ENCODE data around the gene SCML1.

SCML1 gene

GRCh38 chrX:17736856-17737709, at the start of gene SCML1:
Gene SCML1 (plus strand): TSS chrX:17737493. CDS start chrX:17744187, 6,694 bp downstream.
- DNase-seq: peak; percentile 77

- DNase-seq: no peak
Observed at GRCh38 chrX:17687648-17688047, 49.6 kb upstream of the SCML1 start.

GRCh38 chrX:17689971-17690409, 47.3 kb upstream of the SCML1 start:
- DNase-seq: peak; percentile 50

GRCh38 chrX:17692709-17693346, 44.5 kb upstream of the SCML1 start:
- DNase-seq: peak; percentile 18

GRCh38 chrX:17697191-17697590, 40.1 kb upstream of the SCML1 start:
- DNase-seq: no peak

- no peak for DNase-seq
Observed at GRCh38 chrX:17700976-17701375, 36.3 kb upstream of the SCML1 start.

GRCh38 chrX:17703201-17703600, 34.1 kb upstream of the SCML1 start:
- DNase-seq: no peak

- DNase-seq: no peak
Observed at GRCh38 chrX:17705211-17705610, 32.1 kb upstream of the SCML1 start.

GRCh38 chrX:17706676-17707075, 30.6 kb upstream of the SCML1 start:
- no peak for DNase-seq

GRCh38 chrX:17707731-17708130, 29.6 kb upstream of the SCML1 start:
- DNase-seq: no peak

GRCh38 chrX:17710871-17711301, 26.4 kb upstream of the SCML1 start:
- no peak for DNase-seq

GRCh38 chrX:17713288-17713687, 24.0 kb upstream of the SCML1 start:
- no peak for DNase-seq

GRCh38 chrX:17718649-17719165, 18.6 kb upstream of the SCML1 start:
- no peak for DNase-seq

- no peak for DNase-seq
Observed at GRCh38 chrX:17719711-17720110, 17.6 kb upstream of the SCML1 start.

- DNase-seq: no peak
Observed at GRCh38 chrX:17721715-17722114, 15.6 kb upstream of the SCML1 start.

- DNase-seq: no peak
Observed at GRCh38 chrX:17725181-17725580, 12.1 kb upstream of the SCML1 start.

GRCh38 chrX:17732138-17732783, 5.0 kb upstream of the SCML1 start:
- DNase-seq: no peak

- no peak for DNase-seq
Observed at GRCh38 chrX:17735406-17735805, 1.9 kb upstream of the SCML1 start.

GRCh38 chrX:17736478-17736855, 826 bp upstream of the SCML1 start:
- DNase-seq: no peak

GRCh38 chrX:17737710-17737985, 355 bp downstream of the SCML1 start:
- DNase-seq: no peak

- DNase-seq: peak; percentile 17
Observed at GRCh38 chrX:17737986-17738713, 857 bp downstream of the SCML1 start.

GRCh38 chrX:17738737-17739535, 1.6 kb downstream of the SCML1 start:
- peak; percentile 6 for DNase-seq

All from activated CD4-positive, alpha-beta T cell treated with anti-CD3 and anti-CD28 coated beads, Interleukin-2, Interleukin-6, amounts not matched to agents 100 ng/mL and 50 ng/mL, durations not matched to agents 16 hours and 8 hours (primary cell).